ENCODE measurements around the gene JAML. TPM values are rescaled to one million over a fixed set of nuclear protein-coding genes. Genes with fewer than 3 reads are reported as not detected.

JAML gene
- total RNA-seq, 1 experiment from 2014 or later = 0.30 TPM

GRCh38 chr11:118155776-118156530, 68.9 kb downstream of the JAML start:
- POLR2A ChIA-PET = interaction anchor here (1.3 to 1.7 kb wide), 3 partner anchors 9 to 29 kb away, joined by 3 to 4 read pairs (median 4); no protein-coding TSS in a partner anchor
- Histone ChIP-seq H3K9me3 (ENCODE audit: control insufficient read depth in 1 of 2, insufficient read depth in 1 of 2, low read depth in 1 of 2, low read length in 2 of 2) (no peaks in the 10 kb centered on the region), H3K4me3 (replicated peaks in 1 of 2; ENCODE audit: low read depth in 1 of 2, low read length in 2 of 2) (peak overlapping the region in 1 of 2 experiments; percentile 8; a peak in 1 of 4 replicates), H3K27me3 (ENCODE audit: insufficient read depth, low read length) (no peaks in the 10 kb centered on the region), H3K9me2 (ENCODE audit: insufficient read depth) (no peaks in the 10 kb centered on the region), H2AFZ (ENCODE audit: low read depth, low read length, poor library complexity, severe bottlenecking) (peak overlapping the region; percentile 55), H3K27ac (ENCODE audit: low read depth, low read length) (no peak overlapping the region), H3K36me3 (ENCODE audit: control insufficient read depth in 1 of 2, insufficient read depth in 2 of 2, low read length in 2 of 2) (no peaks in the 10 kb centered on the region), H3K79me2 (ENCODE audit: insufficient read depth, low read length) (no peaks in the 10 kb centered on the region), H3K9ac (ENCODE audit: low read length) (0 out of 2 replicates have a peak overlapping the region, but pooled peaks have one; percentile 9), H4K20me1 (ENCODE audit: insufficient read depth) (no peaks in the 10 kb centered on the region), H3K4me2 (ENCODE audit: low read length) (peak overlapping the region; percentile 64), H3K4me1 (ENCODE audit: control insufficient read depth in 1 of 2, insufficient read depth in 2 of 2, low read length in 2 of 2) (peaks cover 10 to 24% of the 10 kb centered on the region in 2 experiments; a peak in 3 of 4 replicates)
- ATAC-seq (peak; percentile 19), DNase-seq (ENCODE audit: low read depth, low spot score) (no peak)
- no peak for TF ChIP-seq CEBPB (IDR thresholded peaks at IDR 0.05; ENCODE audit: low read depth)
- TF ChIP-seq RAD21 (IDR thresholded peaks at IDR 0.05; ENCODE audit: low read depth) = no peak
- no peak for TF ChIP-seq EZH2phosphoT487 (IDR thresholded peaks at IDR 0.05; ENCODE audit: borderline replicate concordance)
- TF ChIP-seq ZBTB33 (IDR thresholded peaks at IDR 0.05; ENCODE audit: extremely low read depth, insufficient replicate concordance, low read length) = no peak
- TF ChIP-seq SIN3A (IDR thresholded peaks at IDR 0.05; ENCODE audit: low read depth) = no peak
- no peak for TF ChIP-seq ZNF274 (IDR thresholded peaks at IDR 0.05; ENCODE audit: low read depth, low read length)
- no peak for TF ChIP-seq ZFX (IDR thresholded peaks at IDR 0.05)
- TF ChIP-seq POLR2A (IDR thresholded peaks at IDR 0.05; ENCODE audit: borderline replicate concordance, extremely low read depth, insufficient read depth, insufficient read length) = no peak
- no peak for TF ChIP-seq CBX3 (IDR thresholded peaks at IDR 0.05; ENCODE audit: low read depth)
- TF ChIP-seq, protein P1, sequence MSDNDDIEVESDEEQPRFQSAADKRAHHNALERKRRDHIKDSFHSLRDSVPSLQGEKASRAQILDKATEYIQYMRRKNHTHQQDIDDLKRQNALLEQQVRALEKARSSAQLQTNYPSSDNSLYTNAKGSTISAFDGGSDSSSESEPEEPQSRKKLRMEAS (IDR thresholded peaks at IDR 0.05) = no peak
- TF ChIP-seq YY1 (IDR thresholded peaks at IDR 0.05; ENCODE audit: extremely low read depth, insufficient replicate concordance, low read depth, low read length) = no peak
- no peak for TF ChIP-seq REST (IDR thresholded peaks at IDR 0.05; ENCODE audit: low read depth)
- TF ChIP-seq EGR1 (IDR thresholded peaks at IDR 0.05; ENCODE audit: low read depth) = no peak
- BruUV-seq (replicated peaks) = no TSS peak
- RAD21 ChIA-PET (ENCODE audit: low non-redundant PET in 1 of 2, low total read pairs in 2 of 2, uncharacterized antibody in 2 of 2, unreplicated experiment in 2 of 2) = interaction anchor here (1.0 to 1.3 kb wide), 2 partner anchors 15 kb away, joined by 3 to 4 read pairs; no protein-coding TSS in a partner anchor
- CTCF ChIA-PET = interaction anchor here (0.8 to 2.3 kb wide), 7 partner anchors 9 to 140 kb away, joined by 3 to 14 read pairs (median 3); no protein-coding TSS in a partner anchor
- intact Hi-C loops (cut with micrococcal nuclease) = loop anchor here (10.0 kb wide), 1 partner anchor 539 kb away; no protein-coding TSS in a partner anchor
